ENCODE data around the gene SLC22A8. TPM values are rescaled to one million over a fixed set of nuclear protein-coding genes. Genes with fewer than 3 reads are reported as not detected.
"Not testable (repeated sequence)": the region's sequence is repeated elsewhere in the genome, so short reads cannot be mapped to it uniquely, and the experiment has no call there.

Gene SLC22A8
- total RNA-seq, 2 donors from 2014 or later, result not detected

- intact Hi-C loops (cut with DNase I, micrococcal nuclease), result no loop called here
- no peak for DNase-seq
Measured at GRCh38 chr11:62948765-62949320, 66.8 kb downstream of the SLC22A8 start.

GRCh38 chr11:62945538-62945937 lies 70.1 kb downstream of the SLC22A8 start:
- DNase-seq; intact Hi-C loops (cut with DNase I, micrococcal nuclease); ATAC-seq: not testable (repeated sequence)

More at GRCh38 chr11:62948765-62949320, 66.8 kb downstream of the SLC22A8 start:
- no peak for ATAC-seq

Other genes starting within 250 kb of the SLC22A8 start
- 10 to 100 TPM; 16.9 to 18.3 TPM for gene TAF6L, start 244.4 kb downstream of the SLC22A8 start, total RNA-seq
- 10 to 100 TPM; 50.9 to 58.2 TPM for gene TMEM179B, start 228.4 kb downstream of the SLC22A8 start, total RNA-seq
- 10 to 100 TPM; 18.5 to 22.6 TPM for gene TMEM223, start 223.8 kb downstream of the SLC22A8 start, total RNA-seq
- gene NXF1, start 210.4 kb downstream of the SLC22A8 start, total RNA-seq, result 10 to 100 TPM; 50.4 to 51.0 TPM
- gene STX5, start 183.8 kb downstream of the SLC22A8 start, total RNA-seq, result 10 to 100 TPM; 37.7 to 39.6 TPM
- not detected for gene TEX54, start 183.0 kb downstream of the SLC22A8 start, total RNA-seq
- gene WDR74, start 176.3 kb downstream of the SLC22A8 start, total RNA-seq, result 10 to 100 TPM; 31.3 to 38.9 TPM
- 100 to 1,000 TPM in 1 of 2 donors, 10 to 100 TPM in 1; 98.8 to 107 TPM for gene SLC3A2, start 134.9 kb downstream of the SLC22A8 start, total RNA-seq
- under 1 TPM; 0.84 to 0.98 TPM for gene CHRM1, start 94.5 kb downstream of the SLC22A8 start, total RNA-seq
- gene SLC22A6, start 30.9 kb downstream of the SLC22A8 start, total RNA-seq, result not detected
- not detected for gene SLC22A24, start 128.4 kb upstream of the SLC22A8 start, total RNA-seq
- not detected for gene SLC22A25, start 227.8 kb upstream of the SLC22A8 start, total RNA-seq